HepG2 (cell line): ENCODE results near the gene GRIK2.

Experiments used
- CTCF ChIP-seq: sonication (generic); formaldehyde crosslinking; IDR thresholded peaks from 2 replicates; pipeline ENCODE4 v1.5.0; 2020; ENCODE audit warnings: mild to moderate bottlenecking, missing genetic modification reagents, moderate library complexity
- EZH2 ChIP-seq: conservative IDR thresholded peaks from 2 replicates; pipeline ENCODE4 v1.6.1; 2012; ENCODE audit warnings: mild to moderate bottlenecking, low read depth, low read length, moderate library complexity
- IKZF5 ChIP-seq: IDR thresholded peaks from 2 replicates; pipeline ENCODE4 v1.6.1; 2018; ENCODE audit warnings: missing genetic modification reagents, mild to moderate bottlenecking, missing compliant biosample characterization
- KAT7 ChIP-seq: IDR thresholded peaks from 2 replicates; pipeline ENCODE4 v1.6.1; 2018; ENCODE audit warnings: borderline replicate concordance, missing compliant biosample characterization
- NR1H2 ChIP-seq: sonication (generic); formaldehyde crosslinking; IDR thresholded peaks from 2 replicates; pipeline ENCODE4 v1.8.1; 2022; ENCODE audit warnings: low read depth, missing genetic modification reagents, borderline replicate concordance
- SMARCE1 ChIP-seq: fragments of 450-650 bp; IDR thresholded peaks from 2 replicates; pipeline ENCODE4 v1.6.1; 2017; ENCODE audit warnings: borderline replicate concordance
- TERF1 ChIP-seq: sonication (generic); formaldehyde crosslinking; IDR thresholded peaks from 2 replicates; pipeline ENCODE4 v1.8.0; 2022; ENCODE audit warnings: mild to moderate bottlenecking, missing genetic modification reagents, moderate library complexity
- ZBTB49 ChIP-seq: sonication (generic); formaldehyde crosslinking; IDR thresholded peaks from 2 replicates; pipeline ENCODE4 v1.4.0; 2020; ENCODE audit warnings: missing genetic modification reagents, borderline replicate concordance

GRCh38 chr6:101413773-101414172 is 20.3 kb downstream of the GRIK2 start:
- TF ChIP-seq SMARCE1 (no peak), KAT7 (CRISPR knock-in tag) (no peak), CTCF (CRISPR knock-in tag) (no peak), NR1H2 (CRISPR knock-in tag) (no peak), TERF1 (CRISPR knock-in tag) (no peak), EZH2 (no peak), IKZF5 (CRISPR knock-in tag) (no peak), ZBTB49 (CRISPR knock-in tag) (no peak)
